ENCODE results near the gene SPATC1L. TPM values are rescaled to one million over a fixed set of nuclear protein-coding genes. Genes with fewer than 3 reads are reported as not detected.
"Not testable (repeated sequence)": the region's sequence is repeated elsewhere in the genome, so short reads cannot be mapped to it uniquely, and the experiment has no call there.

The SPATC1L gene
- total RNA-seq, 2 experiments from 2014 or later, result 4.2 to 4.8 TPM

DNA sequence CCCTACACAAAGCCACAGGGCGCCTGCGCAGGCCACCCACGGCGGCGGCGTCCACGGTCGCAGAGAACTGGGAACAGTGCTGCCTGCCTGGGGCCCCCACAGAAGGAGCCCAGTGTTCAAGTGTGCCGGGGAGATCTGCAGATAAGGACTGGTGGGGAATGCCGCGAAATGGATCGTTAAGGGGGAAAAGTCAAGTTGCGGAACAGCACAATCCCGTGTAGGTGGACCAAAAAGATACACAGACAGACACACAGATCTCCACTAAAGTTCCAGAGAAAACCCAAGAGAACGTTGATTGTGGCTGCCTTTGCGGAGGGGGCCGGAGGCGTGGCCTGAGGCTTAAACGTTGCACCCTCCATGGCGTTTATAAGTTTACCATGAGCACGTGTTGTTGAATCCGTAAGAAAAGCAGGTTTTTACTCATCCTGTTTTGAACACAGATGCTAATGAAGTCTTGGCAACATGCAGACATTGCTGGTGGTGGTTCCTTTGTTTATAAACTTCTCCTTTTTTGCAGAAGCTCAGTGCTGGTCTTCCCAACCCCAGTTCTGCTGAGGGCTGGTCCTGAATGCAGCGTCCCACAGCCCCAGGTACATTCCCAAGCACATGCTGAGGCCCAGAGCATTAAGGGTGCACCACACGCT is 4.1 kb downstream of the SPATC1L start:
- peaks cover 2% of the 10 kb centered on the region for H3K36me3 Mint-ChIP-seq
- H3K4me1 Mint-ChIP-seq, result peaks cover 5% of the 10 kb centered on the region
- CTCF ChIA-PET, result no interaction called here
- DNase-seq (no peak), ATAC-seq (no peak)
- H3K9me3 Mint-ChIP-seq (ENCODE audit: low read depth), result no peaks in the 10 kb centered on the region
- no peak overlapping the region for H3K4me3 Mint-ChIP-seq
- peaks cover 17% of the 10 kb centered on the region for H3K27me3 Mint-ChIP-seq
- no peak overlapping the region for H3K27ac Mint-ChIP-seq

DNA sequence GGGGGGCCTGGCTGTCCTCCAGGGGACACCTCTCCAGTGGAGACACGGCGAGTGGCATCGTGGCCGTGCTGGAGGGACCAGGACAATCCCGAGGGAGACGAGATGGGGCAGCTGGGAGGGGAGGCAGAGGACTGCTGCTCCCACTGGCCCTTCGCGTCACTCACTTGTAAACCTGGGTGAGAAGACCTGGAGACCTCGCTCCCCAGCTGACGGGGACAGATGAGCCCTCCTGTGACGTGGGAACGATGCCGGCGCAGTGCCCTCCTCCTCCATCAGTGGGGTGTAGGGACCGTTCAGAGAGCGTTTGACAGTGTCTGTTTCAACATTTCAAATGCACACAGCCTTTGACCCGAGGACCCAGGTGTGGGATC is 4.6 kb downstream of the SPATC1L start:
- Mint-ChIP-seq H3K9me3 (ENCODE audit: low read depth) (peaks cover 1% of the 10 kb centered on the region), H3K36me3 (peaks cover 3% of the 10 kb centered on the region), H3K27ac (no peak overlapping the region), H3K27me3 (peaks cover 22% of the 10 kb centered on the region), H3K4me3 (no peak overlapping the region), H3K4me1 (peaks cover 1% of the 10 kb centered on the region)
- CTCF ChIA-PET, result no interaction called here
- no peak for ATAC-seq
- peak; percentile 38 for DNase-seq

GRCh38 chr21:46178961-46179360 is 5.3 kb downstream of the SPATC1L start:
- Mint-ChIP-seq H3K4me1 (no peaks in the 10 kb centered on the region), H3K4me3 (no peak overlapping the region), H3K27me3 (peaks cover 27% of the 10 kb centered on the region), H3K27ac (no peak overlapping the region), H3K9me3 (ENCODE audit: low read depth) (peaks cover 5% of the 10 kb centered on the region), H3K36me3 (peaks cover 8% of the 10 kb centered on the region)
- CTCF ChIA-PET, result no interaction called here
- peak; percentile 27 for DNase-seq
- ATAC-seq, result no peak

GRCh38 chr21:46176443-46177129 is 7.7 kb downstream of the SPATC1L start:
- not testable (repeated sequence) for ATAC-seq; DNase-seq; H3K4me3 Mint-ChIP-seq; H3K4me1 Mint-ChIP-seq; H3K36me3 Mint-ChIP-seq; H3K9me3 Mint-ChIP-seq (ENCODE audit: low read depth); H3K27ac Mint-ChIP-seq
- CTCF ChIA-PET, result interaction anchor here (1.0 kb wide), 1 partner anchor 34 kb away, joined by 3 read pairs; no protein-coding TSS in a partner anchor
- peaks cover 27% of the 10 kb centered on the region for H3K27me3 Mint-ChIP-seq

GRCh38 chr21:46173573-46173972 is 10.7 kb downstream of the SPATC1L start:
- H3K27ac Mint-ChIP-seq, result no peak overlapping the region

GRCh38 chr21:46172863-46173528 is 11.3 kb downstream of the SPATC1L start:
- Mint-ChIP-seq H3K27ac (no peak overlapping the region), H3K4me1 (peaks cover 4% of the 10 kb centered on the region), H3K4me3 (no peak overlapping the region), H3K27me3 (peaks cover 27% of the 10 kb centered on the region), H3K9me3 (ENCODE audit: low read depth) (peaks cover 5% of the 10 kb centered on the region), H3K36me3 (peaks cover 8% of the 10 kb centered on the region)
- ATAC-seq (no peak), DNase-seq (peak; percentile 21)
- CTCF ChIA-PET, result no interaction called here

More at GRCh38 chr21:46173573-46173972, 10.7 kb downstream of the SPATC1L start:
- Mint-ChIP-seq H3K9me3 (ENCODE audit: low read depth) (peaks cover 5% of the 10 kb centered on the region), H3K36me3 (peaks cover 8% of the 10 kb centered on the region), H3K4me3 (no peak overlapping the region), H3K27me3 (peaks cover 27% of the 10 kb centered on the region), H3K4me1 (peaks cover 4% of the 10 kb centered on the region)
- no peak for ATAC-seq
- CTCF ChIA-PET, result no interaction called here
- DNase-seq, result peak; percentile 19

GRCh38 chr21:46171996-46172862 is 12.0 kb downstream of the SPATC1L start:
- Mint-ChIP-seq H3K9me3 (ENCODE audit: low read depth) (peaks cover 5% of the 10 kb centered on the region), H3K4me3 (no peak overlapping the region), H3K36me3 (peaks cover 8% of the 10 kb centered on the region), H3K27me3 (peaks cover 27% of the 10 kb centered on the region), H3K4me1 (peaks cover 4% of the 10 kb centered on the region), H3K27ac (no peak overlapping the region)
- ATAC-seq, result no peak
- CTCF ChIA-PET, result no interaction called here
- DNase-seq, result peak; percentile 19

DNA sequence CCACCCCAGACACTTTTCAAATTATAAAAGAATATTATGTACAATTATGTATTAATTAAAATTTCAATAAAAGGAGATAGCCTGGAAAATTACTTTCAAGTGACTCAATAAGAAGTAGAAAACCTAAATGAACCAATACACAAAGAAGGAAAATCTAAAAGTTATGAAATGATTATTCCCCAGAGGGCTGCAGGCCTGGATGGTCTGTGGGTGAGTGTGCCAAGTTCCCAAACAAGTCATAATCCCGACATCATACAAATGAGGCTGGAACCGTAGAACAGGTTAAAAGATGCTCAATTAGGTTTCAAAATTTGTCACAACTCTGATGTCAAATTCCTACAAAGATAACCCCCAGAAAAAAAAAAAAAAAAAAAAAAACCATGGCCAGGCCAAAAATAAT is 12.7 kb downstream of the SPATC1L start:
- ATAC-seq (no peak), DNase-seq (no peak)
- Mint-ChIP-seq H3K4me3 (no peak overlapping the region), H3K9me3 (ENCODE audit: low read depth) (peaks cover 5% of the 10 kb centered on the region), H3K36me3 (peaks cover 8% of the 10 kb centered on the region), H3K27me3 (peaks cover 21% of the 10 kb centered on the region), H3K4me1 (peaks cover 4% of the 10 kb centered on the region), H3K27ac (no peak overlapping the region)
- CTCF ChIA-PET, result no interaction called here

GRCh38 chr21:46170436-46171193 is 13.6 kb downstream of the SPATC1L start:
- ATAC-seq; H3K9me3 Mint-ChIP-seq (ENCODE audit: low read depth); H3K4me3 Mint-ChIP-seq; H3K27ac Mint-ChIP-seq; H3K36me3 Mint-ChIP-seq; H3K4me1 Mint-ChIP-seq: not testable (repeated sequence)
- peaks cover 17% of the 10 kb centered on the region for H3K27me3 Mint-ChIP-seq
- CTCF ChIA-PET, result interaction anchor here (1.4 kb wide), 1 partner anchor 27 kb away, joined by 4 read pairs; no protein-coding TSS in a partner anchor
- DNase-seq, result peak; percentile 39

GRCh38 chr21:46168659-46169386 is 15.4 kb downstream of the SPATC1L start:
- ATAC-seq (no peak), DNase-seq (peak; percentile 35)
- Mint-ChIP-seq H3K36me3 (no peaks in the 10 kb centered on the region), H3K4me3 (no peak overlapping the region), H3K27ac (peak overlapping the region; percentile 34), H3K4me1 (peaks cover 4% of the 10 kb centered on the region), H3K27me3 (peaks cover 9% of the 10 kb centered on the region), H3K9me3 (ENCODE audit: low read depth) (no peaks in the 10 kb centered on the region)
- CTCF ChIA-PET, result no interaction called here

GRCh38 chr21:46168238-46168637 is 16.0 kb downstream of the SPATC1L start:
- ATAC-seq (no peak), DNase-seq (peak; percentile 37)
- Mint-ChIP-seq H3K4me1 (peaks cover 4% of the 10 kb centered on the region), H3K9me3 (ENCODE audit: low read depth) (no peaks in the 10 kb centered on the region), H3K27me3 (peaks cover 9% of the 10 kb centered on the region), H3K36me3 (no peaks in the 10 kb centered on the region), H3K4me3 (no peak overlapping the region), H3K27ac (no peak overlapping the region)
- CTCF ChIA-PET, result no interaction called here

GRCh38 chr21:46165098-46165497 is 19.2 kb downstream of the SPATC1L start:
- no peaks in the 10 kb centered on the region for H3K36me3 Mint-ChIP-seq
- no peaks in the 10 kb centered on the region for H3K9me3 Mint-ChIP-seq (ENCODE audit: low read depth)
- CTCF ChIA-PET, result no interaction called here
- DNase-seq (no peak), ATAC-seq (no peak)
- H3K4me3 Mint-ChIP-seq, result no peak overlapping the region
- no peaks in the 10 kb centered on the region for H3K4me1 Mint-ChIP-seq
- H3K27ac Mint-ChIP-seq, result no peak overlapping the region
- peaks cover 9% of the 10 kb centered on the region for H3K27me3 Mint-ChIP-seq
